RWPE2 (cell line): ENCODE data around the gene CCL25.

Experiments
- ATAC-seq: fragments of 200-7000 bp; cut with Tn5 transposase; 3 replicates; pipeline ENCODE4 v1.9.1; 2021; ENCODE audit warnings: low read depth
- DNase-seq: peaks from one replicate; pipeline ENCODE4 v3.0.0-alpha.2; 2020; ENCODE audit warnings: low spot score
- H3K27ac ChIP-seq: fragments of 450-650 bp; 2 replicates; pipeline ENCODE4 v1.5.1; 2017; ENCODE audit warnings: mild to moderate bottlenecking; ENCODE audit not compliant: poor library complexity, severe bottlenecking
- H3K27me3 ChIP-seq: fragments of 250-450 bp; sonication (Bioruptor Pico); 2 replicates; pipeline ENCODE4 v1.5.1; 2021; ENCODE audit warnings: mild to moderate bottlenecking, moderate library complexity; ENCODE audit not compliant: insufficient read depth, poor library complexity, severe bottlenecking
- H3K36me3 ChIP-seq: fragments of 250-450 bp; sonication (Bioruptor Pico); 2 replicates; pipeline ENCODE4 v1.5.1; 2020; ENCODE audit warnings: low read depth, mild to moderate bottlenecking, moderate library complexity
- H3K4me1 ChIP-seq: fragments of 250-450 bp; sonication (Bioruptor Pico); 2 replicates; pipeline ENCODE4 v1.5.1; 2021; ENCODE audit warnings: mild to moderate bottlenecking, moderate library complexity; ENCODE audit not compliant: insufficient read depth, poor library complexity, severe bottlenecking
- H3K4me3 ChIP-seq: fragments of 250-450 bp; sonication (Bioruptor Pico); 2 replicates; pipeline ENCODE4 v1.5.1; 2021; ENCODE audit warnings: mild to moderate bottlenecking, moderate library complexity; ENCODE audit not compliant: severe bottlenecking
- H3K9me3 ChIP-seq: fragments of 250-450 bp; sonication (Bioruptor Pico); 2 replicates; pipeline ENCODE4 v1.5.1; 2021; ENCODE audit warnings: mild to moderate bottlenecking, moderate library complexity; ENCODE audit not compliant: severe bottlenecking
- CTCF ChIP-seq: fragments of 450-650 bp; IDR thresholded peaks from one replicate; pipeline ENCODE4 v1.5.1; 2017; ENCODE audit warnings: mild to moderate bottlenecking, moderate library complexity; ENCODE audit not compliant: poor library complexity, severe bottlenecking

The CCL25 gene

DNA sequence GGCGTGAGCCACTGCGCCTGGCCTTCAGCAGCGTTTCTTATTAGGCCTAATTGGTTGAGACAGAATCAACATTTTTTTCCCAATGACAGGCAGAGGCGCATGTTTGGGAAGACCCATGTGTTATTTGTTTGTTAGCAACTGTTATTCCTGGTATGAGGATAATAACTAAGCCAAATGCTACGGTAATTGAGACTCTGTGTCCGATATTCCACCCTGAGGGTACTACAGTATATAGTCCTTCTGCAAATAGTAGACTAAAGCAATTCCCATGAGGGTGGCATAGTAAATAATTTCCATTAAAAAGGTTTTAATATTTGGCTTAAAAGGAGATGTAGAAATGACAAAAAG lies 18.4 kb upstream of the CCL25 start:
- no peak overlapping the region for H3K27ac ChIP-seq
- H3K27me3 ChIP-seq = no peaks in the 10 kb centered on the region
- no peak for TF ChIP-seq CTCF
- ATAC-seq (no peak), DNase-seq (no peak)
- H3K4me1 ChIP-seq = no peaks in the 10 kb centered on the region
- H3K4me3 ChIP-seq = no peak overlapping the region
- no peaks in the 10 kb centered on the region for H3K9me3 ChIP-seq
- H3K36me3 ChIP-seq = no peaks in the 10 kb centered on the region

- no peaks in the 10 kb centered on the region for H3K36me3 ChIP-seq
- H3K9me3 ChIP-seq = no peaks in the 10 kb centered on the region
- H3K4me3 ChIP-seq = no peak overlapping the region
- no peak overlapping the region for H3K27ac ChIP-seq
- DNase-seq = no peak
- no peak for ATAC-seq
- TF ChIP-seq CTCF = no peak
- no peaks in the 10 kb centered on the region for H3K27me3 ChIP-seq
- H3K4me1 ChIP-seq = no peaks in the 10 kb centered on the region
Measured at GRCh38 chr19:8036434-8037099, 16.0 kb upstream of the CCL25 start.

DNA sequence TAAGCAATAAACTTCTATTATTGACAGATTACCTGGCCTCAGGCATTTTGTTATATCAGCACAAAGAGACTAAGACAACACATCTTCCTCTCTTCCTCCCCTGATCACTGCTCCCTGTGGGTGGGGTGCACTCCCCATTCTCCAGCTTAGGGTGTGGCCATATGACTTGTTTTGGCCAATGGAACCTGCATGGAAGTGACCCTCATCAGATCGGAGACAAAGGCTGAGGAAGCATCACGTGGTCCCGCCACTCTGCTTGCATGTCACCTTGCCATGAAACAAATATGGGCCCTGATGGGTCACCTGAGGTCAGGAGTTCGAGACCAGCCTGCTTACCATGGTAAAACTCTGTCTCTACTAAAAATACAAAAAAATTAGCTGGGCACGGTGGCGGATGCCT lies 13.7 kb upstream of the CCL25 start:
- no peak for TF ChIP-seq CTCF
- H3K9me3 ChIP-seq = no peaks in the 10 kb centered on the region
- no peak overlapping the region for H3K4me3 ChIP-seq
- no peak for DNase-seq
- no peaks in the 10 kb centered on the region for H3K27me3 ChIP-seq
- no peaks in the 10 kb centered on the region for H3K36me3 ChIP-seq
- H3K27ac ChIP-seq = no peak overlapping the region
- no peaks in the 10 kb centered on the region for H3K4me1 ChIP-seq
- no peak for ATAC-seq

DNA sequence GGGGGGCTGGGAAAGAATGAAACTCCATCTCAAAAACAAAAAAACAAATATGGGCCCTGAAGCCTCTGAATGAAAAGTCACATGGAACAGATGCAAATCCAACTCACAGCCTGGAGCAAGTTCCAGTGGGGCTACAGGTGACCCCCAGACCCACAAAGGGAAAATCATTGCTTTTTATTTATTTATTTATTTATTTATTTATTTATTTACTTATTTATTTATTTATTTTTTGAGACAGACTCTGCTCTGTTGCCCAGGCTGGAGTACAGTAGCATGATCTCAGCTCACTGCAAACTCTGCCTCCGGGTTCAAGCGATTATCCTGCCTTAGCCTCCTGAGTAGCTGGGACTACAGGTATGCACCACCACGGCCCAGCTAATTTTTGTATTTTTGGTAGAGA lies 13.3 kb upstream of the CCL25 start:
- ATAC-seq (no peak), DNase-seq (no peak)
- Histone ChIP-seq H3K9me3 (no peaks in the 10 kb centered on the region), H3K4me1 (no peaks in the 10 kb centered on the region), H3K4me3 (no peak overlapping the region), H3K27me3 (no peaks in the 10 kb centered on the region), H3K27ac (no peak overlapping the region), H3K36me3 (no peaks in the 10 kb centered on the region)
- TF ChIP-seq CTCF = no peak

DNA sequence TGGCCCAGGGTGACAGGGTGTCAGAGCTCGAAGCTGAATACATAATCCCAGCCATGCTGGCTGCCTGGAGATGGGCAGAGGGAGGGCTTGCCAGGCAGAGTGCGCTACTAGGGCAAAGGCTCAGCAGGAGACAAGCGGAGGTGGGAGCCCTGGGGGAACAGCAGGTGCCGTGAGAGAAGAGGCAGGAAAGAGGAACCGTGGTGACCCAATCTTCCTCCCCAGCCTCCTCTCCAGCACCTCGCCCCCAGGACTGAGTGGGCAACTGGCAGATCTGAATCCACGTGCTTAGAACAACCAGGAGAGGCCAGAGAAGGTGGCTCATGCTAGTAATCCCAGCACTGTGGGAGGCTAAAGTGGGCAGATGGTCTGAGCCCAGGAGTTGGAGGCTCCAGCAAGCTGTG lies 11.0 kb upstream of the CCL25 start:
- DNase-seq (no peak), ATAC-seq (no peak)
- no peaks in the 10 kb centered on the region for H3K9me3 ChIP-seq
- H3K27me3 ChIP-seq = no peaks in the 10 kb centered on the region
- no peak for TF ChIP-seq CTCF
- no peak overlapping the region for H3K27ac ChIP-seq
- H3K4me3 ChIP-seq = no peak overlapping the region
- no peaks in the 10 kb centered on the region for H3K4me1 ChIP-seq
- no peaks in the 10 kb centered on the region for H3K36me3 ChIP-seq
